Keratinocyte (primary cell): ENCODE data around the gene GUCY1A1. TPM values are rescaled to one million over a fixed set of nuclear protein-coding genes. Genes with fewer than 3 reads are reported as not detected.

ENCODE experiments used
- DNase-seq: peaks from one replicate; pipeline ENCODE4 v3.0.0-alpha.2; 2011; ENCODE audit warnings: low read depth, missing footprints, low spot score
- FAIRE-seq: peaks from 2 replicates; lab custom pipeline; 2011; peaks lifted over from hg19 to GRCh38; lab: Jason Lieb, UNC
- H2AFZ ChIP-seq: 2 replicates; pipeline ENCODE4 v1.6.0; 2012; ENCODE audit warnings: low read length, control low read depth, inconsistent platforms; ENCODE audit not compliant: control insufficient read depth
- H3K27ac ChIP-seq: 2 replicates; pipeline ENCODE4 v1.5.1; 2011; ENCODE audit warnings: low read length; ENCODE audit not compliant: control insufficient read depth, insufficient read depth
- H3K27me3 ChIP-seq: 3 replicates; pipeline ENCODE4 v1.6.0; 2011; ENCODE audit warnings: low read length; ENCODE audit not compliant: control insufficient read depth, insufficient read depth; ENCODE audit errors: extremely low read depth
- H3K36me3 ChIP-seq, 2 experiments: 2 replicates in 1 of 2; 3 replicates in 1 of 2; pipeline ENCODE4 v1.5.1; 2011; ENCODE audit warnings: low read length in 2 of 2, mild to moderate bottlenecking in 1 of 2; ENCODE audit not compliant: control insufficient read depth in 2 of 2, insufficient read depth in 2 of 2; ENCODE audit errors: extremely low read depth in 1 of 2
- H3K4me1 ChIP-seq: 3 replicates; pipeline ENCODE4 v1.5.1; 2011; ENCODE audit warnings: low read length; ENCODE audit not compliant: control insufficient read depth, insufficient read depth; ENCODE audit errors: extremely low read depth
- H3K4me2 ChIP-seq: 3 replicates; pipeline ENCODE4 v1.6.0; 2011; ENCODE audit warnings: low read depth, low read length; ENCODE audit not compliant: control insufficient read depth, insufficient read depth; ENCODE audit errors: extremely low read depth
- H3K4me3 ChIP-seq, 3 experiments: fragments of 200-600 bp in 1 of 3; sonication (generic) in 1 of 3; 2 replicates in 2 of 3; 3 replicates in 1 of 3; pipeline ENCODE4 v1.5.1; 2011 to 2016; ENCODE audit warnings: low read length in 3 of 3, mild to moderate bottlenecking in 3 of 3, control low read depth in 2 of 3, inconsistent platforms in 1 of 3, low read depth in 1 of 3, mixed read lengths in 1 of 3, mixed run types in 1 of 3, moderate library complexity in 1 of 3; ENCODE audit not compliant: control insufficient read depth in 2 of 3, insufficient read depth in 2 of 3; ENCODE audit errors: extremely low read depth in 1 of 3
- H3K79me2 ChIP-seq: 2 replicates; pipeline ENCODE4 v1.6.0; 2012; ENCODE audit warnings: low read length; ENCODE audit not compliant: control insufficient read depth, insufficient read depth
- H3K9ac ChIP-seq: 3 replicates; pipeline ENCODE4 v1.6.0; 2011; ENCODE audit warnings: low read length; ENCODE audit not compliant: control insufficient read depth, insufficient read depth; ENCODE audit errors: extremely low read depth
- H3K9me1 ChIP-seq: 3 replicates; pipeline ENCODE4 v1.6.0; 2011; ENCODE audit warnings: low read length; ENCODE audit not compliant: control insufficient read depth, insufficient read depth; ENCODE audit errors: extremely low read depth
- H3K9me3 ChIP-seq: 2 replicates; pipeline ENCODE4 v1.5.1; 2012; ENCODE audit warnings: low read depth, low read length; ENCODE audit not compliant: control insufficient read depth
- H4K20me1 ChIP-seq: 3 replicates; pipeline ENCODE4 v1.6.0; 2011; ENCODE audit warnings: low read length; ENCODE audit not compliant: control insufficient read depth, insufficient read depth; ENCODE audit errors: extremely low read depth
- EZH2 ChIP-seq: IDR thresholded peaks from one replicate; pipeline ENCODE4 v1.6.1; 2012; ENCODE audit warnings: inconsistent platforms, mild to moderate bottlenecking, low read length, moderate library complexity
- dilution Hi-C: fragments of 300-500 bp; cut with MboI; formaldehyde crosslinking; loops from one replicate; pipeline ENCODE4 v1.7.0; 2020; ENCODE audit warnings: low sequenced_read_pairs; ENCODE audit not compliant: extremely low pct_ligation_motif_present
- polyA plus RNA-seq, 5 experiments: library from polyadenylated mRNA; depleted of rRNA in 3 of 5; stranded (reverse) in 3 of 5; stranded (forward) in 1 of 5; unstranded in 1 of 5; fragments of >200 nt; gene quantifications; 1 replicate in 1 of 5; 2 replicates in 3 of 5; 3 replicates in 1 of 5; pipeline versions ENCODE4 v1.2.1 to v1.2.3, GENCODE V29; 2011 to 2012; ENCODE audit warnings: missing spikeins in 2 of 5, low read depth in 1 of 5, low replicate concordance in 1 of 5
- TF ChIP-seq, protein P1 (sequence below), 3 experiments: IDR thresholded peaks in 1 of 3; conservative IDR thresholded peaks in 1 of 3; optimal IDR thresholded peaks in 1 of 3; 2 replicates in 2 of 3; 3 replicates in 1 of 3; pipeline versions ENCODE3 to v1.5.1; 2011; ENCODE audit warnings: low read length in 3 of 3, mild to moderate bottlenecking in 3 of 3, moderate library complexity in 2 of 3, control low read depth in 1 of 3, inconsistent platforms in 1 of 3; ENCODE audit not compliant: insufficient read depth in 2 of 3; ENCODE audit errors: extremely low read depth in 1 of 3

GUCY1A1 gene
- polyA plus RNA-seq, 1 donor (not counting 4 experiments of a cell fraction or from before 2014, with no cell fraction given) = 0.05 TPM

DNA sequence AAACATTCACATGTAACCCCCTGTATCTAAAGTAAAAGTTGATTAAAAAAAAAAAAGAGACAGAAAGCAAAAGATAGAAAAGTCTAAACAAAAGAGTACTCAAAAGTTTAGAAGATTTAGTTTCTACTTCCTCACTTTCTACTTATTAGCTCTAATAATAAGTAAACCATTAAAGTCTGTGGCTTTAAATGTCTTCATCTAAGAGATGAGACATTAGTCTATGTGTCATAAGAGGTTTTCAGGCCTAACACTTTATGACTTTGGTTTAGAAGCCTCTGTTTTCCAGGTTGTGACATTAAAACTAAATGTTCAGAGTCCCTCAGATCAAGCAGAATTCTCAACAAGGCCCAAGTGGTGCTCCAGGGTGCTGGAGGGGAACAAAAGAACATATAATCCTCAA is 42.2 kb upstream of the GUCY1A1 start:
- no peak overlapping the region for H3K9ac ChIP-seq
- no peak overlapping the region for H3K4me2 ChIP-seq
- no peak overlapping the region for H3K4me3 ChIP-seq
- TF ChIP-seq, protein P1, sequence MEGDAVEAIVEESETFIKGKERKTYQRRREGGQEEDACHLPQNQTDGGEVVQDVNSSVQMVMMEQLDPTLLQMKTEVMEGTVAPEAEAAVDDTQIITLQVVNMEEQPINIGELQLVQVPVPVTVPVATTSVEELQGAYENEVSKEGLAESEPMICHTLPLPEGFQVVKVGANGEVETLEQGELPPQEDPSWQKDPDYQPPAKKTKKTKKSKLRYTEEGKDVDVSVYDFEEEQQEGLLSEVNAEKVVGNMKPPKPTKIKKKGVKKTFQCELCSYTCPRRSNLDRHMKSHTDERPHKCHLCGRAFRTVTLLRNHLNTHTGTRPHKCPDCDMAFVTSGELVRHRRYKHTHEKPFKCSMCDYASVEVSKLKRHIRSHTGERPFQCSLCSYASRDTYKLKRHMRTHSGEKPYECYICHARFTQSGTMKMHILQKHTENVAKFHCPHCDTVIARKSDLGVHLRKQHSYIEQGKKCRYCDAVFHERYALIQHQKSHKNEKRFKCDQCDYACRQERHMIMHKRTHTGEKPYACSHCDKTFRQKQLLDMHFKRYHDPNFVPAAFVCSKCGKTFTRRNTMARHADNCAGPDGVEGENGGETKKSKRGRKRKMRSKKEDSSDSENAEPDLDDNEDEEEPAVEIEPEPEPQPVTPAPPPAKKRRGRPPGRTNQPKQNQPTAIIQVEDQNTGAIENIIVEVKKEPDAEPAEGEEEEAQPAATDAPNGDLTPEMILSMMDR (optimal IDR thresholded peaks at IDR 0.05 in 1 of 3, IDR thresholded peaks at IDR 0.05 in 1 of 3, conservative IDR thresholded peaks at IDR 0.05 in 1 of 3; ENCODE audit: extremely low read depth in 1 of 3, insufficient read depth in 2 of 3, low read length in 3 of 3) = no peak
- no peak for TF ChIP-seq EZH2
- H4K20me1 ChIP-seq = no peaks in the 10 kb centered on the region
- H3K27me3 ChIP-seq = no peaks in the 10 kb centered on the region
- dilution Hi-C loops = no loop called here
- no peaks in the 10 kb centered on the region for H3K36me3 ChIP-seq
- H2AFZ ChIP-seq = no peak overlapping the region
- H3K27ac ChIP-seq = no peak overlapping the region
- no peak for FAIRE-seq
- H3K4me1 ChIP-seq = no peaks in the 10 kb centered on the region
- H3K9me3 ChIP-seq = no peaks in the 10 kb centered on the region
- DNase-seq = no peak
- no peaks in the 10 kb centered on the region for H3K79me2 ChIP-seq
- H3K9me1 ChIP-seq = no peaks in the 10 kb centered on the region

DNA sequence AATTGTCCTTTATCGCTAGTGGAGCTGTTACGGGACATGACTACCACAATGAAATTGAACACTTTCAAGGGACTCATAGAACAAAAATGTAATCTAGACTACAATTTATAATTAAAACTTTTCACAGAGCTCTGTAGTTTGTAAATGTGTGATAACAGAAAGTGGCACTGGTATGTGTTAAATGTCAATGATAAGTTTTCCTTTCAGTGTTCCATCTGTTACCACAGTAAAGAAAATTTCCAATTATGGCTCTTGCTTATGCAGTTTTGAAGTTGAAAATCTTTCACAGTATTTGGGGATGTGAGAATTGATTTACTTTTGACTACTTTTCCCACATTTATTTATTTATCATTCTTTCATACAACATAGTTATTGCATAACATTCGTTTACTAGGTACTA is 40.1 kb upstream of the GUCY1A1 start:
- H3K9ac ChIP-seq = no peak overlapping the region
- H3K4me3 ChIP-seq = no peak overlapping the region
- no peak overlapping the region for H3K27ac ChIP-seq
- H3K79me2 ChIP-seq = no peaks in the 10 kb centered on the region
- H2AFZ ChIP-seq = no peak overlapping the region
- no peaks in the 10 kb centered on the region for H3K27me3 ChIP-seq
- H4K20me1 ChIP-seq = no peaks in the 10 kb centered on the region
- no peaks in the 10 kb centered on the region for H3K36me3 ChIP-seq
- no peak overlapping the region for H3K4me2 ChIP-seq
- no peaks in the 10 kb centered on the region for H3K9me3 ChIP-seq
- DNase-seq (no peak), FAIRE-seq (no peak)
- no peaks in the 10 kb centered on the region for H3K9me1 ChIP-seq
- dilution Hi-C loops = no loop called here
- no peaks in the 10 kb centered on the region for H3K4me1 ChIP-seq
- TF ChIP-seq EZH2 = no peak
- TF ChIP-seq, protein P1 (optimal IDR thresholded peaks at IDR 0.05 in 1 of 3, IDR thresholded peaks at IDR 0.05 in 1 of 3, conservative IDR thresholded peaks at IDR 0.05 in 1 of 3; ENCODE audit: extremely low read depth in 1 of 3, insufficient read depth in 2 of 3, low read length in 3 of 3) = no peak
